CD14-positive monocyte (primary cell): ENCODE data around the gene G6PC1. TPM values are rescaled to one million over a fixed set of nuclear protein-coding genes. Genes with fewer than 3 reads are reported as not detected.
"Not testable (repeated sequence)": the region's sequence is repeated elsewhere in the genome, so short reads cannot be mapped to it uniquely, and the experiment has no call there.

Experiments
- DNase-seq, 3 donors: peaks; one replicate each; pipeline ENCODE4 v3.0.0-alpha.2; 2011 to 2022
- H2AFZ ChIP-seq: 2 replicates; pipeline ENCODE4 v1.6.0; 2012; ENCODE audit warnings: mild to moderate bottlenecking, low read depth, low read length, inconsistent platforms; ENCODE audit not compliant: insufficient read depth, poor library complexity, severe bottlenecking
- H3K27ac ChIP-seq, 2 donors: 1 replicate in 1 of 2; 2 replicates in 1 of 2; pipeline ENCODE4 v1.5.1; 2012 to 2013; ENCODE audit warnings: low read length in 2 of 2, control low read depth in 1 of 2, inconsistent platforms in 1 of 2, low read depth in 1 of 2, mild to moderate bottlenecking in 1 of 2
- H3K27me3 ChIP-seq, 2 donors: one replicate each; pipeline versions ENCODE4 v1.6.0 to v1.6.1; 2011 to 2013; ENCODE audit warnings: low read length in 2 of 2; ENCODE audit not compliant: control insufficient read depth in 2 of 2, insufficient read depth in 2 of 2
- H3K36me3 ChIP-seq, 2 donors: replicated peaks in 1 of 2; 1 replicate in 1 of 2; 2 replicates in 1 of 2; pipeline versions ENCODE4 v1.5.1 to v1.6.1; 2012 to 2013; ENCODE audit warnings: low read length in 2 of 2, control low read depth in 1 of 2, inconsistent platforms in 1 of 2, mild to moderate bottlenecking in 1 of 2; ENCODE audit not compliant: insufficient read depth in 2 of 2, control insufficient read depth in 1 of 2
- H3K4me1 ChIP-seq, 2 donors: 1 replicate in 1 of 2; 2 replicates in 1 of 2; pipeline versions ENCODE4 v1.5.1 to v1.6.1; 2012 to 2013; ENCODE audit warnings: low read length in 2 of 2, control low read depth in 1 of 2, inconsistent platforms in 1 of 2, mild to moderate bottlenecking in 1 of 2, moderate library complexity in 1 of 2; ENCODE audit not compliant: insufficient read depth in 2 of 2, control insufficient read depth in 1 of 2
- H3K4me2 ChIP-seq: replicated peaks from 2 replicates; pipeline ENCODE3; 2012; ENCODE audit warnings: low read length, moderate library complexity, mild to moderate bottlenecking; ENCODE audit not compliant: poor library complexity, severe bottlenecking; ENCODE audit errors: extremely low read depth
- H3K4me3 ChIP-seq, 3 experiments: fragments of 200-600 bp in 1 of 3; sonication (generic) in 1 of 3; replicated peaks in 1 of 3; 1 replicate in 2 of 3; 2 replicates in 1 of 3; pipeline ENCODE4 v1.5.1; 2011 to 2013; ENCODE audit warnings: low read length in 3 of 3, mild to moderate bottlenecking in 3 of 3, control low read depth in 2 of 3, low read depth in 2 of 3, inconsistent platforms in 1 of 3, moderate library complexity in 1 of 3
- H3K79me2 ChIP-seq: 2 replicates; pipeline ENCODE4 v1.6.0; 2012; ENCODE audit warnings: mild to moderate bottlenecking, control low read depth, inconsistent platforms, low read length, moderate library complexity; ENCODE audit not compliant: insufficient read depth
- H3K9ac ChIP-seq: 2 replicates; pipeline ENCODE4 v1.6.0; 2017; ENCODE audit warnings: low read length, mild to moderate bottlenecking; ENCODE audit not compliant: insufficient read depth, poor library complexity, severe bottlenecking
- H3K9me3 ChIP-seq, 2 donors: replicated peaks in 1 of 2; 1 replicate in 1 of 2; 2 replicates in 1 of 2; pipeline versions ENCODE4 v1.5.1 to v1.6.1; 2012 to 2013; ENCODE audit warnings: low read length in 2 of 2, control low read depth in 1 of 2; ENCODE audit not compliant: control insufficient read depth in 1 of 2, insufficient read depth in 1 of 2
- H4K20me1 ChIP-seq: 2 replicates; pipeline ENCODE4 v1.6.0; 2012; ENCODE audit warnings: mild to moderate bottlenecking, low read length, control low read depth, moderate library complexity; ENCODE audit not compliant: insufficient read depth
- H3K27ac Mint-ChIP-seq, 7 donors: one replicate each; pipeline ENCODE4 v1.8.0; 2020; ENCODE audit warnings: mild to moderate bottlenecking in 7 of 7, mixed read lengths in 7 of 7, moderate library complexity in 6 of 7, inconsistent platforms in 2 of 7
- H3K27me3 Mint-ChIP-seq, 3 donors: one replicate each; pipeline ENCODE4 v1.8.0; 2021 to 2022; ENCODE audit warnings: low read depth in 3 of 3, mild to moderate bottlenecking in 3 of 3, mixed read lengths in 3 of 3, moderate library complexity in 3 of 3, inconsistent platforms in 1 of 3
- H3K36me3 Mint-ChIP-seq, 2 donors: one replicate each; pipeline ENCODE4 v1.8.0; 2020; ENCODE audit warnings: mixed read lengths in 2 of 2, inconsistent platforms in 1 of 2, mild to moderate bottlenecking in 1 of 2
- H3K4me1 Mint-ChIP-seq: one replicate; pipeline ENCODE4 v1.8.0; 2020; ENCODE audit warnings: mild to moderate bottlenecking, mixed read lengths
- H3K4me3 Mint-ChIP-seq, 2 donors: one replicate each; pipeline ENCODE4 v1.8.0; 2020; ENCODE audit warnings: mild to moderate bottlenecking in 2 of 2, mixed read lengths in 2 of 2, moderate library complexity in 1 of 2
- H3K9me3 Mint-ChIP-seq, 7 donors: one replicate each; pipeline ENCODE4 v1.8.0; 2020 to 2022; ENCODE audit warnings: mixed read lengths in 7 of 7, mild to moderate bottlenecking in 6 of 7, moderate library complexity in 6 of 7, inconsistent platforms in 2 of 7
- CTCF ChIP-seq: fragments of 200-600 bp; IDR thresholded peaks from one replicate; pipeline ENCODE4 v1.8.0; 2022; ENCODE audit warnings: antibody characterized with exemption, mild to moderate bottlenecking
- WGBS: methylation state at CpG from one replicate; pipeline ENCODE4 v1.1.5; 2013; ENCODE audit warnings: missing lambda C conversion rate; ENCODE audit not compliant: insufficient coverage; 5-methylcytosine and 5-hydroxymethylcytosine counted together
- intact Hi-C, 2 donors: fragments of 100-400 bp; cut with micrococcal nuclease; formaldehyde crosslinking; loops; one replicate each; pipeline versions ENCODE4 v1.15.0 to v1.15.1; 2023
- polyA plus RNA-seq, 3 donors: library from polyadenylated mRNA; depleted of rRNA in 1 of 3; unstranded in 2 of 3; stranded (reverse) in 1 of 3; fragments of 300-500 nt in 2 of 3; fragments of >200 nt in 1 of 3; fragmentation: Illumina TruSeq in 2 of 3; gene quantifications; 1 replicate in 2 of 3; 2 replicates in 1 of 3; pipeline ENCODE4 v1.2.3, GENCODE V29; 2012 to 2021

G6PC1 gene
- polyA plus RNA-seq, 3 donors, result not detected

- peaks cover 0 to 3% of the 10 kb centered on the region in 2 donors for H3K36me3 Mint-ChIP-seq
- no peaks in the 10 kb centered on the region for H3K27me3 ChIP-seq
- no peak overlapping the region for H3K4me3 ChIP-seq
- H2AFZ ChIP-seq, result no peak overlapping the region
- intact Hi-C loops, result no loop called here
- H3K4me1 ChIP-seq, result no peaks in the 10 kb centered on the region
- peaks cover 5 to 15% (median 12%) of the 10 kb centered on the region in 7 donors for H3K9me3 Mint-ChIP-seq
- no peak overlapping the region for H3K9ac ChIP-seq
- H3K4me3 Mint-ChIP-seq, result no peak overlapping the region
- H3K4me2 ChIP-seq, result no peak overlapping the region
- no peaks in the 10 kb centered on the region for H3K36me3 ChIP-seq
- no peaks in the 10 kb centered on the region for H4K20me1 ChIP-seq
- H3K27me3 Mint-ChIP-seq, result peaks cover 2 to 12% (median 3%) of the 10 kb centered on the region in 3 donors
- no peak for DNase-seq
- no peak overlapping the region for H3K27ac ChIP-seq
- WGBS, result 96% methylated on average over 4 of the region's 4 CpGs
- H3K4me1 Mint-ChIP-seq, result no peaks in the 10 kb centered on the region
- no peak overlapping the region for H3K27ac Mint-ChIP-seq
- peaks cover 0 to 6% of the 10 kb centered on the region in 2 donors for H3K9me3 ChIP-seq
- TF ChIP-seq CTCF, result no peak
- H3K79me2 ChIP-seq, result no peaks in the 10 kb centered on the region
These were observed 34.4 kb upstream of the G6PC1 start for GRCh38 chr17:42866216-42866615.

- Histone ChIP-seq H3K9ac (no peak overlapping the region), H4K20me1 (no peaks in the 10 kb centered on the region), H3K4me2 (no peak overlapping the region), H3K36me3 (no peaks in the 10 kb centered on the region), H2AFZ (no peak overlapping the region), H3K27ac (no peak overlapping the region), H3K9me3 (peaks cover 0 to 10% of the 10 kb centered on the region in 2 donors), H3K79me2 (no peaks in the 10 kb centered on the region), H3K27me3 (no peaks in the 10 kb centered on the region), H3K4me3 (no peak overlapping the region), H3K4me1 (no peaks in the 10 kb centered on the region)
- 67% methylated on average over 3 of the region's 12 CpGs for WGBS
- H3K27me3 Mint-ChIP-seq, result peaks cover 2 to 11% (median 4%) of the 10 kb centered on the region in 3 donors
- no peaks in the 10 kb centered on the region for H3K4me1 Mint-ChIP-seq
- peaks cover 0 to 3% of the 10 kb centered on the region in 2 donors for H3K36me3 Mint-ChIP-seq
- no peak overlapping the region for H3K27ac Mint-ChIP-seq
- no peak for DNase-seq
- H3K9me3 Mint-ChIP-seq, result peaks cover 5 to 18% (median 14%) of the 10 kb centered on the region in 7 donors
- no peak overlapping the region for H3K4me3 Mint-ChIP-seq
- TF ChIP-seq CTCF, result no peak
- intact Hi-C loops, result no loop called here
These were observed 33.7 kb upstream of the G6PC1 start for GRCh38 chr17:42866631-42867575.

DNA sequence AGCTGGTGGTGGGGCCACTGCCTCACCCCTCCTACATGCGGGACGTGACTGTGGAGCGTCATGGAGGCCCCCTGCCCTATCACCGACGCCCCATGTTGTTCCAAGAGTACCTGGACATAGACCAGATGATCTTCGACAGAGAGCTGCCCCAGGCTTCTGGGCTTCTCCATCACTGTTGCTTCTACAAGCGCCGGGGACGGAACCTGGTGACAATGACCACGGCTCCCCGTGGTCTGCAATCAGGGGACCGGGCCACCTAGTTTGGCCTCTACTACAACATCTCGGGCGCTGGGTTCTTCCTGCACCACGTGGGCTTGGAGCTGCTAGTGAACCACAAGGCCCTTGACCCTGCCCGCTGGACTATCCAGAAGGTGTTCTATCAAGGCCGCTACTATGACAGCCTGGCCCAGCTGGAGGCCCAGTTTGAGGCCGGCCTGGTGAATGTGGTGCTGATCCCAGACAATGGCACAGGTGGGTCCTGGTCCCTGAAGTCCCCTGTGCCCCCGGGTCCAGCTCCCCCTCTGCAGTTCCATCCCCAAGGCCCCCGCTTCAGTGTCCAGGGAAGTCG is 32.8 kb upstream of the G6PC1 start:
- 98% methylated on average over 7 of the region's 21 CpGs for WGBS
- H3K9ac ChIP-seq, result not testable (repeated sequence)
- H3K9me3 Mint-ChIP-seq, result peaks cover 5 to 18% (median 14%) of the 10 kb centered on the region in 7 donors

More for the DNA sequence above, 32.8 kb upstream of the G6PC1 start:
- H4K20me1 ChIP-seq, intact Hi-C loops, H3K4me2 ChIP-seq, H3K27ac ChIP-seq, DNase-seq, H3K36me3 ChIP-seq, H3K27me3 ChIP-seq, H3K4me3 Mint-ChIP-seq, H3K4me3 ChIP-seq, H2AFZ ChIP-seq, H3K79me2 ChIP-seq, H3K4me1 ChIP-seq, H3K27me3 Mint-ChIP-seq, H3K27ac Mint-ChIP-seq, H3K36me3 Mint-ChIP-seq, H3K4me1 Mint-ChIP-seq, H3K9me3 ChIP-seq: not testable (repeated sequence)
